Ammon's horn (tissue), 1 donor: ENCODE results near the gene CAPN10.
A peak's percentile ranks its signal among the peaks of the same experiment; 100 is the strongest.

Source experiments
- DNase-seq: peaks from one replicate; pipeline ENCODE4 v3.0.0-alpha.2; 2016; ENCODE audit warnings: low spot score

CAPN10 gene

DNA sequence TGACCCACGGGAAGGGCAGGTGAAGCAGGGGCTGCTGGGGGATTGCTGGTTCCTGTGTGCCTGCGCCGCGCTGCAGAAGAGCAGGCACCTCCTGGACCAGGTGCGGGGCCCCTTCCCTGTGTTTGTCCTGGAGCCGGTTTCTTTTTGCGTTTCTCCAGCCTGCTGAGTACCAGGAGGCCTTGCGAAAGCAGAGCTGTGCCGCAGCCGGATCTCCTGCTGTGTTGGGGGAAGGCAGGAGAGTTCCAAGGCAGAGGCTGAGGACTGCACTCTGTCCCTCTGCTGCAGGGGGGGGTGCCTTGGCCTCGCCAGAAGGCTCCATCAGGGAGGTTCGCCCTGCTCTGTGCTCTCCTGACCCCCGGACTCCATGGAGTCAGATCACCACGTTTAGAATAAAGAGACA lies 2.8 kb downstream of the CAPN10 start:
- DNase-seq = no peak

DNA sequence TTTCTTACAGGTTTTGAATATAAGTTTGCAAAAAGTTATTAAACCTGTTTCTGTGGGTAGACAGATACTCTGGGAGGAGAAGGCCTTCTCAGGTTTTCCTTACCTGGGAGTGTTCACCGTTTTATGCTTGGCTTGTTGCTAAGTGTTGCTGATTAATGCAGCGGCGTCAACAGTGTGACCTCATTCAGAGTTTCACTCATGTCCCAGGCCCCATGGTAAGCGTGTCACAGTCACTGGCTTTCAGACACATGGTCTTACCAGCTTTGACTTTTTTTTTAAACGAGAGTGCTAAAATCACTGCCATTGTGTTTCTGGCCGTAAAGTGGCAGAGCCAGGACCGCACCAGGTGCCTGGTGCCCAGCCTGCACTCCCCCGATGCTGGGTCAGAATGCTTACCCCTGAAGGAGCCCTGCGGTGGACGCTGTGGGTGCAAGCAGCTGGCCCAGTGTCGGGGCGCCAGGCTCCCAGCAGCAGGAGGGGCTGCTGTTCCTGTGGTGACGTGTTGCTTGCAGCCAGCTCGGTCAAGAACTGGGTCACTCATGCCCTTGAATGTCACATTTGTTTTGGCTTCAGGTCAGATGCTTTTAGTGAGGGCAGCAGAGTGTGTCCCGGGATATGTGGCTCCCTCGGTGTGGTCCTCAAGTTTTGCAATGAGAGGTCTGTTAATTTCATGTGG lies 3.5 kb downstream of the CAPN10 start:
- DNase-seq = no peak

DNA sequence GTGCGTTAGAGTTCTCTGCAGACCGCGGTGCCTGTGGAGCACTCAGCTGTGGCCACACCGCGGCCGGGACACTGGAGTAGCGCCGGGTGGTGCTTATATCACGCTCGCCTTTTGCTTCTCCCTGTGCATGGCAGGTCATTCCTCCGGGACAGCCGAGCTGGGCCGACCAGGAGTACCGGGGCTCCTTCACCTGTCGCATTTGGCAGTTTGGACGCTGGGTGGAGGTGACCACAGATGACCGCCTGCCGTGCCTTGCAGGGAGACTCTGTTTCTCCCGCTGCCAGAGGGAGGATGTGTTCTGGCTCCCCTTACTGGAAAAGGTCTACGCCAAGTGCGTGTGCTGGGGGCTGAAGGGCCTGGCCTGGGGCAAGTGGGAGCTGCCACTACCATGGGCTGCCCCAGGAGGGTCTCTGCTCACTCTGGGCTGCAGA lies 4.2 kb downstream of the CAPN10 start:
- no peak for DNase-seq

DNA sequence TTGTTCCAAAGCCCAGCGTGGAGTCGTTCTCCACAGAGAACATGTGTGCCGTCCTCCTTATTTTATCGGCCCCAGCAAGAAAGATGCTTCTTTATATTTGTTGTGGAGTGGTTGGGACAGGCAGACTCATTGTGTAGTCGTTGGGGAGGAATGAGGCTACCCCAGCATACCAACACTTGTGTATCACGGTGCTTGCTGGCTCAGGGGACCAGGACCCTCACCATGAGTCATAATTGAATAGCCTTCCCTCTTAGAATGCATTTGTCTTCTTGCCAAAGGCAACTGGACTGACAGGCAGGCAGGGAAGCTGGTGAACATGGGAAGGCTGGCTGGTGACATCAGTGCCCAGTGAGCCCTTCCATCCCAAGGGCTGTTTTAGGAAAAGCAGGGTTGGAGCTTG lies 4.7 kb downstream of the CAPN10 start:
- DNase-seq = no peak

DNA sequence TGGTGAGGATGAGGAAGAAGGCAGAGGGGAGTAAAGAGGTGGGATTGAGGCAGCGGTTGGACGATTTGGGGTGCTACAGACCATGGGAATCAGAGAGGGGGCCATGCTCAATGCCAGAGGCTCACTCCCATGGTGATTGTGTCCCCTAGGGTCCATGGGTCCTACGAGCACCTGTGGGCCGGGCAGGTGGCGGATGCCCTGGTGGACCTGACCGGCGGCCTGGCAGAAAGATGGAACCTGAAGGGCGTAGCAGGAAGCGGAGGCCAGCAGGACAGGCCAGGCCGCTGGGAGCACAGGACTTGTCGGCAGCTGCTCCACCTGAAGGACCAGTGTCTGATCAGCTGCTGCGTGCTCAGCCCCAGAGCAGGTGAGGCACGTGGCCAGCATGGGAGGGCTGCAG lies 5.2 kb downstream of the CAPN10 start:
- DNase-seq = no peak

DNA sequence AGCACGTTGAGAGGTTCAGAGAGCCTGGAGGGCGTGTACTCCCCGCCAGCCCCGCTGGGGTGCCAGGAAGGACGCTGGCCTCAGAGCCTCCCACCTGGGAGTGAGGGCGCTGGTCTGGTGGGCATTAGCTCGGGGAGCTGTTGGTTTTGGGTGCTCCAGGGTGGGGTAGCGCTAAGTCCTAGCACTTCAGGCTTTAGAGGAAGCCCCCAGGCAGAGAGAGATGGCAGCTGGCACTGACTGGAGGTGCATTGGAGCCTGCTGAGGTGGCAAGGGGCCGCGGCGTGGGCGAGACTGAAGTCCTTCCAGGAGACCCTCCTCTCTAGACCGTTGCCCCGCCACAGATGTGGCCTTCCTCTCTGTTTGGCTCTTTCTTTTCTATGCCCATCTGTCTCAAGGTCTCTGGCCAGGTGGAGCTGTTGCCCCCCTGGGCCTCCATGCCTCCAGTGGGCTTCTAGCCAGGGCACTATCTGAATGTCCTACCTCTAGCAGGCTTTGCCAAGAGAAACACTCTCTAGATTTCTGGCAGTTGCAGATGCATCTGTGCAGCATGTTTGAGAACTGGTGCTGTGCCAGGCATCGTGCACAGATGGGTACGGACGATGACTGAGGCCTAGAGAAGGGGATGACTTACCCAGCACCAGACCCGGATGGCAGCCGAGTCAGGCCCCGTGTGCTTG lies 6.6 kb downstream of the CAPN10 start:
- DNase-seq = no peak

DNA sequence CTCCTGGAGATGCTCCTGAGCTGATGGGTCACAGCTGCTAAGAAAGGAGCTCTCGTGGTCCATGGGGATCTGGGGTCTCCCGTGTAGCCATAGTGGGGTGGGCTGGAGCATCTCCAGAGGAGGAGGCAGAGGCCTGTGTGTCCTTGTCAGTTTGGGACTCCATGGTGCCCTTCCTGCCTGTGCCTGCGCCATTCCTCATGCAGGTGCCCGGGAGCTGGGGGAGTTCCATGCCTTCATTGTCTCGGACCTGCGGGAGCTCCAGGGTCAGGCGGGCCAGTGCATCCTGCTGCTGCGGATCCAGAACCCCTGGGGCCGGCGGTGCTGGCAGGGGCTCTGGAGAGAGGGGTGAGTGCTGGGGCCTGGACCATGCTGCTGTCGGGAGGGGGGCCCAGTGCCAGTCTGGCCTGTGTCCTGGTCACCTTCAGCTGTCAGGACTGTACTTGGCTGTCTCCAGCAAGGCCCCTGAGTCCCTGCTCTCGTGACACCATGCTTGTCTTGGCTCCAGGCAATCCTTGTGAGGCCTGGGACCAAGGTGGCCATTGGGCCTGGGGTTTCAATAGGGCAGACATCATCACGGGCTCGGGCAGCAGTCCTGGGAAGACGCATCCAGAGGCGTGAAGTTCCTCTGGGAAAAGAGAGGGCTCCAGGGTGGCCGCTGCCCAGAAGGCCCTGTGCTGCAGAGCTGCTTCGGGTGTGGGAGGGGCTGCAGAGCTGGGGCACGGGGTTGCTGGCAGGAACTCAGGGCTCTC lies 7.3 kb downstream of the CAPN10 start:
- DNase-seq = no peak

DNA sequence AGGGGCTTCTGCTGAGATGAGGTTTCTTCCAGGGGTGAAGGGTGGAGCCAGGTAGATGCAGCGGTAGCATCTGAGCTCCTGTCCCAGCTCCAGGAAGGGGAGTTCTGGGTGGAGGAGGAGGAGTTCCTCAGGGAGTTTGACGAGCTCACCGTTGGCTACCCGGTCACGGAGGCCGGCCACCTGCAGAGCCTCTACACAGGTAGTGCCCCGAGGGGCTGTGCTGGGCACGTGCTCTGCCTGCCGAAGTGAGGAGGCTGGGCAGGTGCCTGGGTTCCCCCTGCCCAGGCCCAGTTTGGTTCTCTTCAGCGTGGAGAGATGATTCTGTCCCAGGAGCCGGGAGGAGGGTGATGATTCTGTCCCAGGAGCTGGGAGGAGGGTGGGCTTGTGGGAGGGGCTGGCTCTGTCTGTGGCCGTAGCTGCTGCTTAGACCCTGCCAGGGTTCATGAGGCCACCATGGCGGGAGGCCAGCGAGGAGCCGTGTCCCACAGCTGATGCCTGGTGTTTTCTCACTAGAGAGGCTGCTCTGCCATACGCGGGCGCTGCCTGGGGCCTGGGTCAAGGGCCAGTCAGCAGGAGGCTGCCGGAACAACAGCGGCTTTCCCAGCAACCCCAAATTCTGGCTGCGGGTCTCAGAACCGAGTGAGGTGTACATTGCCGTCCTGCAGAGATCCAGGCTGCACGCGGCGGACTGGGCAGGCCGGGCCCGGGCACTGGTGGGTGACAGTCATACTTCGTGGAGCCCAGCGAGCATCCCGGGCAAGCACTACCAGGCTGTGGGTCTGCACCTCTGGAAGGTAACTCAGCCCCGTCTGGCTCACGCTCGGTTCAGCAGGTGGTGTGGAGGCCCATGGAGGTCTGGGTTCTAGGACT lies 8.2 kb downstream of the CAPN10 start:
- no peak for DNase-seq

DNA sequence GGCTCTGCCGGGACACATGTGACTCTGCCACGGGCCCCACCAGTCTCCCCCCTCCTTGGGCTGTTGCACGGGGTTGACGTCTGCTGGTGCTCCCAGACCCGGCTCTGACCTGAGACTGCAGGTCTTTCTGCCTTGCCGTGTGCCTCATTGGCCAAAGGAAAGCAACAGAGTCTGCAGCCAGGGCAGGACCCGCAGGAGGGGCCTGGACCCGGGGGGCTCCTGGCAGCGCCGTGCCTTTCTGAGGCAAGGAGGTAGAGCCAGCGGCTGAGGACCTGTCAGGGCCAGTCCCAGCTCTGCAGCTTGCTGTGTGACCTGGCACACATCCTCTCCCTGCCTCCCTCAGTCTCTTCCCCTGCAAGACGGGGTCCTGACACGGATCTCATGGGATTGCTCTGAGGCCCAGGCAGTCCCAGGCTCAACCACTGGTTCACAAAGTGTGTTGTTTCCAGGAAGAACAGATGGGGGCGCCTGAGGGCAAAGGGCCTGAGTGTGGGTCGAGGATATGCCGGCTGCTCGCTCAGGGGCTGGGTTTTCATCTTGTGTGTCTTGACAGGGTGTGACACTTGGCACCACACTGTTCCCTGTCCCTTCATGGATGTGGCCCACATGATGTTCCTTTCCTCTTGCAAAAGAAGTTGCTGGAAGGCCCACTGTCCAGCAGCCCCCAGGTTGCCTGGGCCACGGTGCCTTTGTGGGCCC lies 9.0 kb downstream of the CAPN10 start:
- no peak for DNase-seq

DNA sequence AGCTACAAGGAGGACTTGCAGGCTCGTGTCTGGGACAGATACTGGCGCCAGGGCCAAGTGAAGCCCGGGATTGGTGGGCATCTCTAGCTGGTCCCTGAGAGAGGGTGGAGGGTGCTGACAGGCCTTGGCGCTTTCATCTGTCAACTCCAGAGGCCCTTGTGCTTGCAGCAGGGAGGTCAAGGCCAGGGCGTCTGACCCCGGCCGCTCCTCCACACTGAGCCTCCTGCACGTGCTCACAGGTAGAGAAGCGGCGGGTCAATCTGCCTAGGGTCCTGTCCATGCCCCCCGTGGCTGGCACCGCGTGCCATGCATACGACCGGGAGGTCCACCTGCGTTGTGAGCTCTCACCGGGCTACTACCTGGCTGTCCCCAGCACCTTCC lies 9.5 kb downstream of the CAPN10 start:
- DNase-seq = no peak

DNA sequence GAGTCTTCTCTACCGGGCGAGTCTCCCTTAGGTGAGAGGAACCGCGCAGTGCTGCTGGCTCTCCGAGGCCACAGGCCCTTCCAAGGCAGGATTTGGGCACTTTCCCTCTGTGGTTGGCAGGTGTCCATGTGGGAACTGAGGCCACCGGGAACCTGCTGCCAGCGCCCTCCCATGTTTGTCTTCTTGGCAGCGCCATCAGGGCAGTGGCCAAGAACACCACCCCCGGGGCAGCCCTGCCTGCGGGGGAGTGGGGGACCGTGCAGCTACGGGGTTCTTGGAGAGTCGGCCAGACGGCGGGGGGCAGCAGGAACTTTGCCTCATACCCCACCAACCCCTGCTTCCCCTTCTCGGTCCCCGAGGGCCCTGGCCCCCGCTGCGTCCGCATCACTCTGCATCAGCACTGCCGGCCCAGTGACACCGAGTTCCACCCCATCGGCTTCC lies 10.0 kb downstream of the CAPN10 start:
- DNase-seq = peak; percentile 77

DNA sequence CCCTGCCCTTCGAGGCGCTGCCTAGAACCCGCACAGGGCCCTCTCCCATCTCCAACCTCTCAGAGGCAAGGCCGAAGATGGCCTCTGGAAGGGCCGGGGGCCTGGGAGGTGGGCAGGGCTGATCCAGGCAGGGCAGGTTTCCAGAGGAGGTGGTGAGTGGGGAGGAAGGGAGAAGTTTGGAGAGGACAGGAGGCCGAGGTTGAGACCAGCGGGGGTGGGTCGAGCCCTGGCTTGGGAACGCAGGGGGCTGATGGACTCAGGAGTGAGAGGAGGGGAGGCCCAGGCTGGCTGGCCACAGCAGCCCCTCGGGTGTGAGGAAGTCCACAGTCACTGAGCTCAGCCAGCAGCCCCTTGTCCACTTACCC lies 10.5 kb downstream of the CAPN10 start:
- no peak for DNase-seq

DNA sequence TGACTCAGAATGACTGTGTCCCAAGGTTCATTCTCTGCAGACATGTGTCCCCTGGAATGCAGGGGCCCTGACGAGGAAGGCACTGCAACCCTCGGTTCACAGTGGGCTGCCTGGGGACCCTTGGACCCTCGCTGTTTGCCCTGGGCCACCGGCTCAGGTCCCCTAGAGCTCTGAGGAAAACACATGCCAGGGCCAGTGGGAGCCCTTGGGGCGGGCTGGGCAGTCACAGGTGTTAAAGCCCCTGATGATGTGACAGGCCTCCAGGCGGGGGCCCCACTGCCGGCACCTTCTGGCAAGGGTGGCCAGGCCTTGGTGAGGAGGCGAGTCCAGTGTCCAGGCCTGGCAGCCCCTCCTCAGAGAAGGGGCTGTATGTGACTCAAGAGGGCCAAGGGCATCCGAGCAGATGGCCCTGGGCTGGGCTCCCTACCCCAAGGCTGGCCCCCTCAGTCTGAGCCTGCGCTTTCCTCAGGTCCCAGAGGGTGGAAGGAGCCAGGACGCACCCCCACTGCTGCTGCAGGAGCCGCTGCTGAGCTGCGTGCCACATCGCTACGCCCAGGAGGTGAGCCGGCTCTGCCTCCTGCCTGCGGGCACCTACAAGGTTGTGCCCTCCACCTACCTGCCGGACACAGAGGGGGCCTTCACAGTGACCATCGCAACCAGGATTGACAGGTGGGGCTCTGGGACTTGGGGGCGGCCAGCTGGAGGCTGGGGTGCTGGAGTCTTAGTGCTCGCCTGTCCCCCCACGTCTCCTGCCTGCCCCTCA lies 11.1 kb downstream of the CAPN10 start:
- DNase-seq = no peak

DNA sequence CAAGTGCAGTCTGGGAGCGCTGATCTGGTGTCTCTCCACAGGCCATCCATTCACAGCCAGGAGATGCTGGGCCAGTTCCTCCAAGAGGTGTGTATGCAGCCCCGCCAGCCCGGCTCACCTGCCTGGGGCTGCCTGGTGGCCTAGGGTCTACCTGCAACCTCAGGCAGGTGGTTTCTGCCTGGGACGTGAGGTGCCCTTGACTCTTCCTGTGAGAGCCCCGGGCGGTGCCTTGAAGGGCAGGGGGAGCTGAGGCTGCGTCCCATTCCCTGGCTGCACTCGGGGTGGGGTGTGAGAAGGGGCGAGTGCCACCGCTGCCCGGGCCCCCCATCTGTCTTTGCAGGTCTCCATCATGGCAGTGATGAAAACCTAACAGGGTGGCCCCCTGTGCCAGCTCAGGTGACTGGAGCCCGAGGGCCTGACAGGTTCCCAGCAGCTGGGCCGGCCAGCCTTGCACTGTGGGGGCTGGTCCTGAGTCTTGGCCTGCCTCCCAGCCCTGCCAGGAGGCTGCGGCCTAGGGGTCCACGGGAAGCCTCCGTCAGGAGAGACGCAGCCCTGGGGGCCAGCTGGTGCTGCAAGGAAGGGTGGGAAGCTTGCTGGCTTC lies 11.9 kb downstream of the CAPN10 start:
- DNase-seq = no peak

DNA sequence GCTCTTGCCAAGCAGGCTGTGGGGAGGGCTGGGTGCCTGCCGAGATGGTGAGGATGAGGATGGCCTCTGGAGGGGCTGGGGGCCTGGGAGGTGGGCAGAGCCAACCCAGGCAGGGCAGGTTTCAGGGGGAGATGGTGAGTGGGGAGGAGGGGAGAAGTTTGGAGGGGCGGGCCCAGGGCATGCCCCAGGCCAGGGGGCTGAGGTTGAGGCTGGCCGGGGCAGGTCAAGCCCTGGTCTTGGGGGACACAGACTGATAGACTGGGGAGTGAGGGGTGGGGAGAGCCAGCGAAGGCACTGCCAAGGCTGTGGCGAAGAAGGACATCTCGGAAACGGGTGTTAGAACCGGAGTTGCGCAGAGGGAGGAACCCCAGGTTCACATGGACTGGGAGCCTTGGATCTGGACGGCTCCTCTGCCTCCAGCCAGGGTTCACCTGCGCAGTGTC lies 12.6 kb downstream of the CAPN10 start:
- no peak for DNase-seq

DNA sequence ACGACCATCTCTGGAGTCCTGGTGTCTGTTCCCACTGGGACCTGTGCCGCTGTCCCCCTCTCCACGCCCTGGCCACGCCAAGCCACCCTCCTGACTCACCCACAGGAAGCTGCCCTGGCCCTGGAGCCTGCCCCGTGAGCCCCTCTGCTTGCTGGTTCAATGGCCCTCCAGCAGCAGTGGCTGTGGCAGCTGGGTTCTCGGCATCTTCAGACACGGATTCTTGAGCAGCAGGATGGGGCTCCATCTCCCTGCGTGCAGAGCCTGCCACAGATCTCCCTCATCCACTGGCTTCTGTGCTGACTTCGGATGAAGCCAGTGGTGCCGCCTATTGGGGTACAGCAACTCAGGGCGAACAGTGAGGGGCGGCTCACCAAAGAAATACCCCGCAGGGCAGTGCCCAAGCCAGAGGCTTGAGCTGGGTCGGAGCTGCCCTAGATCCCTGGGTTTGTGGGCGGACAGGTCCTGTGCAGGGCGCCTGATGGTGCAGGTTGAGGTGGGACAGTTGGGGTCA lies 14.0 kb downstream of the CAPN10 start:
- no peak for DNase-seq

DNA sequence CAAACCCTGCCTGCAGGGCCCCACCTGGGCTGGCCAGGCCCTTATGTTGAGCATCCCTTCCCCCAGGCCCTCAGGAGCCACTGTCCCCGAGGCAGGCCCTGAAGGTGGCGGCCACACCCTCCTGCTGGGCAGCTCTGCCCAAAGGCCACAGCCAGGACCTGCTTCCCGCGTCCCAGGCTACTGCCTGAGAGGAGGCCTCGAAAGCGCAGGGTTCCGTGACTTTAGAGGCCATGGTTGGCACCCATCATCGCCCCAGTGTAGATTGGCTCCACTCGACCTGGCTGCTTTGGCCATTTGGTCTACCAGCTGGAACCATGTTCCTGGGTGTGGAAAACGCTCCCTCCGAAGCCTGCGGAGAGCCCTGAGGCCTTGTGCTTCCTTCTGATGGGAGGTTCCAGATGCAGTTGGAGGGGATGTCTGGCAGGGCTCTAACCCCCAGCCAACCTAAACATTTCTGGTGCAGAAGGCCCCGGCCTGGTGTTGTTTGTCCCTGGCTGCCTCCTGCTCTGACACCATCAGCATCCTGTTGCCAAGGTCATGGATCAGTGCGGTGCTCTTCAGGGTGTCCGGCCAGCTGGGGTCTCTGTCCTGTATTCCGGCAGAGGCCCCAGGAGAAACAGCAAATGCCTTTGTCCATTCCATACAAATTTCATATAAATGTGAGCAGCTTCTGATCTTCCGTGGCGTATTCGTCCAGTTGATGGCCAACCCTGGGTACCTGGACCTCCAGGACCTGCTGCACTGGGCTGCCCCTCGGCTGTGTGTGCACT lies 14.7 kb downstream of the CAPN10 start:
- no peak for DNase-seq

DNA sequence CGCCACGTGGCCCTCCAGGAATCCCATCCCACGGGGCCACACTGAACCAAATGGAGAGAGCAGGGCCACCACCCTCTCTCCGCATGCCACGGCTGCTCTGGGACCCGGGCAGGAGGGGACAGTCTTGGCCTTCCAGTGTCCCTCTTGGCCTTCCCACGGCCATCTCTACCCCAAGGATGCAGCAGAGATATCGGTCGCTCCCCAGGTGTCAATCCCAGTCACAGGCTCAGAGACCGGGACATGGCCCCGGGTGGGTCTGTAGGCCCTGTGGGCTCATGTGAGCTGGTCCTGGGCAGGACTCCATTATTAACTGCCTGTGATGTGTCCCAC lies 15.3 kb downstream of the CAPN10 start:
- no peak for DNase-seq

DNA sequence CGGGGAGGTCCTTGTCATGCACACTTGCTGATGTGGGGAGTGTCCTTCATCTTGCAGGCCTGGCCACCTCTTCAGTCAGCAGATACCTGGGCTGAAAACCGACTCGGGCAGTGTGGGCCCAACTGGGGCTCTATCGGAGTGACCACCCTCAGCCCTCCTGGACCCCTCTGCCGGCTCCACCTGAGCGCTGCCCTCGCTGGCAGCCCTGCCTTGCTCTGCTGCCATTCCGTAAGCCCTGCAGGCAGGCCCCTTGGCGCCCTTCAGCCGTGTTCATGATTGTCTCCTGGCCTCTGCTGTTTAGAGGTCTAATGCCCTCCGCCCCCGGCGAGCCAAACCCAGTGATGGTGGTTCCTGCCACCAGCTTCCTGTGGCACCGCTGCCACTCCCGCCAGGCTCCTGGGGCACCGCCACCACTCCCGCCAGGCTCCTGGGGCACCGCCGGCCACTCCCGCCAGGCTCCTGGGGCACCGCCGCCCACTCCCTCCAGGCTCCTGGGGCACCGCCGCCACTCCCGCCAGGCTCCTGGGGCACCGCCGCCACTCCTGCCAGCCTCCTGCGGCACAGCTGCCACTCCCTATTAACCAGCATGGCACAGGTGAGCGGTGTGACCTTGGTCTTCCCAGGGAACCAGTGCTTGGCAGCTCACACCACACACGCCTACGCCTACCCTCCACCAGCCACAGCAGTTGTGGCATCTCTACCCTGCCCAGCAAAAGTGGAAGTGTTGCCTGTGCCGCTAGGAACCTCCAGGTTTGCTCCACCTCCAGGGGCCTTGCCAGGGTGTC lies 15.9 kb downstream of the CAPN10 start:
- DNase-seq = no peak
